ENCODE measurements around the gene CCDC9. TPM values are rescaled to one million over a fixed set of nuclear protein-coding genes. Genes with fewer than 3 reads are reported as not detected.

The CCDC9 gene
- total and polyA plus RNA-seq, 2 of the 13 experiments (the other 11 are each of a cell fraction or from before 2014, with no cell fraction given) = 2.9 to 6.3 TPM

DNA sequence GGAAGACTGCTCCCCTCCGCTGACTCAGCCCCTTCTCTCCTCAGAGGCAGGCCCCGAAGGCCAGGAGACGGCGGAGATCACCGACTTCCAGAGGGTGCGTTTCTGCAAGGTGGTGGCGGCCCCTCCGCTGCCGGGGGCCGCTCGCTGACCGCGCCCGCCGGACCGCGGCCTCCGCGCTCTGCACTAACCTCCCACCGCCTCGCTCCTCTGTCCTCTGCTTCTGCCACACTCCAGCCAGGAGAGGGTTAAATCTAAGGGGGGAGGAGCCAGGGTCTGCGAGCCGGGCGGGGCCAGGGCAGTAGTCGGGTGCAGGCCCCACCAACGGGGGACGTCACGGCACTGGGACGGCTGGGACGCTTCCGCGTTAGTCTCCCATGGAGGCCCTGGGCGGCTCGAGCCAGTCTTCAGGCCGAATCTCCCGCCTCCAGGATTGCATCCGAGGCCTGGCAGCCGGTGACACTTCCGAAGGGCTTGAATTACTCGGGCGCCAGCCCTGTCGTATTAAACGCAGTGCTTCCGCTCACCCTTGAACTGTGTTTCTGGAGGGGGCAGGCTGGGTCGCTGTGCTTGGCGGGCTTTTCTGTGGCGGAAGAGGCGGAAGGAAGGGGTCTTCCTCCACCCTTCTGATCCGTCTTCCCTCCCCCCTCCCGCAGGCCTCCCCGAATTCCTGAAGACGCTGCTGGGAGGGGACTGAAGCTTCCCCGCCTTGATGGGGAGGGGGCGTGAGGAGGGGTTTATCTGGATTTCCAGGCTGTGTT, 17.2 kb downstream of the CCDC9 start (continued):
- TF ChIP-seq, protein P1, sequence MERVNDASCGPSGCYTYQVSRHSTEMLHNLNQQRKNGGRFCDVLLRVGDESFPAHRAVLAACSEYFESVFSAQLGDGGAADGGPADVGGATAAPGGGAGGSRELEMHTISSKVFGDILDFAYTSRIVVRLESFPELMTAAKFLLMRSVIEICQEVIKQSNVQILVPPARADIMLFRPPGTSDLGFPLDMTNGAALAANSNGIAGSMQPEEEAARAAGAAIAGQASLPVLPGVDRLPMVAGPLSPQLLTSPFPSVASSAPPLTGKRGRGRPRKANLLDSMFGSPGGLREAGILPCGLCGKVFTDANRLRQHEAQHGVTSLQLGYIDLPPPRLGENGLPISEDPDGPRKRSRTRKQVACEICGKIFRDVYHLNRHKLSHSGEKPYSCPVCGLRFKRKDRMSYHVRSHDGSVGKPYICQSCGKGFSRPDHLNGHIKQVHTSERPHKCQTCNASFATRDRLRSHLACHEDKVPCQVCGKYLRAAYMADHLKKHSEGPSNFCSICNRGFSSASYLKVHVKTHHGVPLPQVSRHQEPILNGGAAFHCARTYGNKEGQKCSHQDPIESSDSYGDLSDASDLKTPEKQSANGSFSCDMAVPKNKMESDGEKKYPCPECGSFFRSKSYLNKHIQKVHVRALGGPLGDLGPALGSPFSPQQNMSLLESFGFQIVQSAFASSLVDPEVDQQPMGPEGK (CRISPR knock-in tag; IDR thresholded peaks at IDR 0.05) = peak; percentile 94
- TF ChIP-seq PLRG1 (conservative IDR thresholded peaks at IDR 0.05) (no peak), SALL2 (CRISPR knock-in tag; IDR thresholded peaks at IDR 0.05) (peak; percentile 56; the same call in 1 of the 2 replicates), CEBPB (IDR thresholded peaks at IDR 0.05; ENCODE audit: borderline replicate concordance, low read depth, low read length) (no peak), ZNF460 (CRISPR knock-in tag; IDR thresholded peaks at IDR 0.05; ENCODE audit: borderline replicate concordance) (no peak), GATAD2A (CRISPR knock-in tag; IDR thresholded peaks at IDR 0.05) (0 out of 2 replicates have a peak, but pooled peaks have one; percentile 35), POLR2G (IDR thresholded peaks at IDR 0.05; ENCODE audit: low read depth, low read length) (peak; percentile 76), ZNF563 (CRISPR knock-in tag; IDR thresholded peaks at IDR 0.05) (no peak; the same call in 1 of the 2 replicates), MEIS1 (CRISPR knock-in tag; IDR thresholded peaks at IDR 0.05; ENCODE audit: borderline replicate concordance) (peak; percentile 72; the same call in 1 of the 2 replicates), MYC (CRISPR knock-in tag; IDR thresholded peaks at IDR 0.05; ENCODE audit: borderline replicate concordance) (peak; percentile 58; the same call in 1 of the 2 replicates), ZNF136 (CRISPR knock-in tag; IDR thresholded peaks at IDR 0.05; ENCODE audit: low read depth) (no peak), EP300 (IDR thresholded peaks at IDR 0.05; ENCODE audit: low read depth in 2 of 2, low read length in 2 of 2) (no peak), EP300 (CRISPR knock-in tag; IDR thresholded peaks at IDR 0.05; ENCODE audit: borderline replicate concordance) (0 out of 2 replicates have a peak, but pooled peaks have one; percentile 31), PPARG (CRISPR knock-in tag; conservative IDR thresholded peaks at IDR 0.05) (no peak), NCOA2 (CRISPR knock-in tag; IDR thresholded peaks at IDR 0.05) (no peak; the same call in 1 of the 2 replicates), BRCA1 (CRISPR knock-in tag; IDR thresholded peaks at IDR 0.05) (no peak), SAP130 (CRISPR knock-in tag; IDR thresholded peaks at IDR 0.05; ENCODE audit: low read depth) (peak; percentile 91), ARID3A (IDR thresholded peaks at IDR 0.05; ENCODE audit: low read depth, low read length) (no peak), EZH2 (conservative IDR thresholded peaks at IDR 0.05; ENCODE audit: low read depth, low read length) (no peak), ATF2 (CRISPR knock-in tag; IDR thresholded peaks at IDR 0.05) (peak; percentile 50; the same call in 1 of the 2 replicates)
- TF ChIP-seq, protein P2, sequence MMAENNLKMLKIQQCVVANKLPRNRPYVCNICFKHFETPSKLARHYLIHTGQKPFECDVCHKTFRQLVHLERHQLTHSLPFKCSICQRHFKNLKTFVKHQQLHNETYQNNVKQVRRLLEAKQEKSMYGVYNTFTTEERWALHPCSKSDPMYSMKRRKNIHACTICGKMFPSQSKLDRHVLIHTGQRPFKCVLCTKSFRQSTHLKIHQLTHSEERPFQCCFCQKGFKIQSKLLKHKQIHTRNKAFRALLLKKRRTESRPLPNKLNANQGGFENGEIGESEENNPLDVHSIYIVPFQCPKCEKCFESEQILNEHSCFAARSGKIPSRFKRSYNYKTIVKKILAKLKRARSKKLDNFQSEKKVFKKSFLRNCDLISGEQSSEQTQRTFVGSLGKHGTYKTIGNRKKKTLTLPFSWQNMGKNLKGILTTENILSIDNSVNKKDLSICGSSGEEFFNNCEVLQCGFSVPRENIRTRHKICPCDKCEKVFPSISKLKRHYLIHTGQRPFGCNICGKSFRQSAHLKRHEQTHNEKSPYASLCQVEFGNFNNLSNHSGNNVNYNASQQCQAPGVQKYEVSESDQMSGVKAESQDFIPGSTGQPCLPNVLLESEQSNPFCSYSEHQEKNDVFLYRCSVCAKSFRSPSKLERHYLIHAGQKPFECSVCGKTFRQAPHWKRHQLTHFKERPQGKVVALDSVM (CRISPR knock-in tag; IDR thresholded peaks at IDR 0.05) = peak; percentile 84
- TF ChIP-seq, protein P3, sequence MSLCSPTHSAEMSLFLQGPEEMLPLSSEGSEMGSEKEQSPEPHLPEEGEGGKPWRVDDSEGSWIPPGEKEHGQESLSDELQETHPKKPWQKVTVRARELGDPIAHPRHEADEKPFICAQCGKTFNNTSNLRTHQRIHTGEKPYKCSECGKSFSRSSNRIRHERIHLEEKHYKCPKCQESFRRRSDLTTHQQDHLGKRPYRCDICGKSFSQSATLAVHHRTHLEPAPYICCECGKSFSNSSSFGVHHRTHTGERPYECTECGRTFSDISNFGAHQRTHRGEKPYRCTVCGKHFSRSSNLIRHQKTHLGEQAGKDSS (CRISPR knock-in tag; IDR thresholded peaks at IDR 0.05; ENCODE audit: borderline replicate concordance, low read depth) = no peak
